Liver (tissue), 9 donors: ENCODE data around the gene SYNPO. TPM values are rescaled to one million over a fixed set of nuclear protein-coding genes. Genes with fewer than 3 reads are reported as not detected.

Experiments
- DNase-seq: peaks from one replicate; pipeline ENCODE4 v3.0.0-alpha.2; 2017; ENCODE audit warnings: low spot score
- H3K27ac ChIP-seq, 2 donors: one replicate each; pipeline ENCODE4 v1.7.0; 2013; ENCODE audit warnings: inconsistent platforms in 2 of 2, low read length in 2 of 2, control low read depth in 1 of 2, low read depth in 1 of 2, mild to moderate bottlenecking in 1 of 2
- H3K27me3 ChIP-seq, 4 donors: one replicate each; pipeline versions ENCODE4 v1.6.1 to v1.7.0; 2013; ENCODE audit warnings: low read length in 3 of 4, inconsistent platforms in 1 of 4, mild to moderate bottlenecking in 1 of 4, moderate library complexity in 1 of 4; ENCODE audit not compliant: control insufficient read depth in 4 of 4, insufficient read depth in 4 of 4
- H3K36me3 ChIP-seq, 4 donors: one replicate each; pipeline versions ENCODE4 v1.6.1 to v1.7.0; 2013; ENCODE audit warnings: low read length in 3 of 4, mild to moderate bottlenecking in 3 of 4, low read depth in 1 of 4, moderate library complexity in 1 of 4; ENCODE audit not compliant: control insufficient read depth in 4 of 4, insufficient read depth in 3 of 4
- H3K4me1 ChIP-seq, 4 donors: one replicate each; pipeline versions ENCODE4 v1.6.1 to v1.7.0; 2013; ENCODE audit warnings: low read length in 3 of 4, mild to moderate bottlenecking in 3 of 4, moderate library complexity in 1 of 4; ENCODE audit not compliant: control insufficient read depth in 4 of 4, insufficient read depth in 4 of 4
- H3K4me3 ChIP-seq, 3 donors: one replicate each; pipeline versions ENCODE4 v1.6.1 to v1.7.0; 2013; ENCODE audit warnings: low read length in 3 of 3, control low read depth in 1 of 3, low read depth in 1 of 3, mild to moderate bottlenecking in 1 of 3
- H3K9ac ChIP-seq, 2 donors: one replicate each; pipeline ENCODE4 v1.7.0; 2013; ENCODE audit warnings: low read length in 2 of 2, mild to moderate bottlenecking in 2 of 2, moderate library complexity in 2 of 2, control low read depth in 1 of 2, low read depth in 1 of 2
- H3K9me3 ChIP-seq, 4 donors: one replicate each; pipeline versions ENCODE4 v1.6.1 to v1.7.0; 2013; ENCODE audit warnings: low read length in 3 of 4; ENCODE audit not compliant: control insufficient read depth in 4 of 4
- ATF3 ChIP-seq: IDR thresholded peaks from 2 replicates; pipeline ENCODE4 v1.6.1; 2016; ENCODE audit warnings: antibody characterized with exemption
- FOXA1 ChIP-seq: IDR thresholded peaks from 2 replicates; pipeline ENCODE4 v1.6.1; 2016; ENCODE audit warnings: antibody characterized with exemption
- FOXA2 ChIP-seq: IDR thresholded peaks from 2 replicates; pipeline ENCODE4 v1.6.1; 2016; ENCODE audit warnings: antibody characterized with exemption
- GABPA ChIP-seq, 2 donors: IDR thresholded peaks in 1 of 2; conservative IDR thresholded peaks in 1 of 2; 2 replicates each; pipeline ENCODE4 v1.6.1; 2016; ENCODE audit warnings: antibody characterized with exemption in 2 of 2, mild to moderate bottlenecking in 1 of 2, moderate library complexity in 1 of 2
- HNF4A ChIP-seq, 2 donors: conservative IDR thresholded peaks; 2 replicates each; pipeline ENCODE4 v1.6.1; 2016; ENCODE audit warnings: antibody characterized with exemption in 2 of 2, mild to moderate bottlenecking in 2 of 2
- HNF4G ChIP-seq: IDR thresholded peaks from 2 replicates; pipeline ENCODE4 v1.6.1; 2016; ENCODE audit warnings: antibody characterized with exemption
- JUND ChIP-seq, 2 donors: IDR thresholded peaks; 2 replicates each; pipeline ENCODE4 v1.6.1; 2016; ENCODE audit warnings: antibody characterized with exemption in 2 of 2
- MAX ChIP-seq: IDR thresholded peaks from 2 replicates; pipeline ENCODE4 v1.6.1; 2016; ENCODE audit warnings: antibody characterized with exemption
- NR2F2 ChIP-seq: IDR thresholded peaks from 2 replicates; pipeline ENCODE4 v1.6.1; 2016; ENCODE audit warnings: antibody characterized with exemption
- RAD21 ChIP-seq, 2 donors: IDR thresholded peaks; 2 replicates each; pipeline ENCODE4 v1.6.1; 2016; ENCODE audit warnings: antibody characterized with exemption in 2 of 2, mild to moderate bottlenecking in 2 of 2
- REST ChIP-seq: IDR thresholded peaks from 2 replicates; pipeline ENCODE4 v1.6.1; 2016; ENCODE audit warnings: antibody characterized with exemption, mild to moderate bottlenecking
- RXRA ChIP-seq, 2 donors: IDR thresholded peaks; 2 replicates each; pipeline ENCODE4 v1.6.1; 2017 to 2018; ENCODE audit warnings: antibody characterized with exemption in 2 of 2, mild to moderate bottlenecking in 1 of 2
- SP1 ChIP-seq: IDR thresholded peaks from 2 replicates; pipeline ENCODE4 v1.6.1; 2018; ENCODE audit warnings: antibody characterized with exemption, mild to moderate bottlenecking
- TAF1 ChIP-seq: conservative IDR thresholded peaks from 2 replicates; pipeline ENCODE4 v1.6.1; 2016; ENCODE audit warnings: antibody characterized with exemption, mild to moderate bottlenecking
- YY1 ChIP-seq: IDR thresholded peaks from 2 replicates; pipeline ENCODE4 v1.6.1; 2016; ENCODE audit warnings: antibody characterized with exemption, mild to moderate bottlenecking
- ZBTB33 ChIP-seq: IDR thresholded peaks from 2 replicates; pipeline ENCODE4 v1.6.1; 2016; ENCODE audit warnings: antibody characterized with exemption
- WGBS: extraction: QIAGEN DNeasy Blood & Tissue Kit; methylation state at CpG from one replicate; pipeline ENCODE4 v1.1.7; 2013; 5-methylcytosine and 5-hydroxymethylcytosine counted together
- polyA plus RNA-seq, 2 donors: library from polyadenylated mRNA; stranded (reverse) in 1 of 2; unstranded in 1 of 2; fragments of 200-250 nt in 1 of 2; fragments of >200 nt in 1 of 2; fragmentation: Nextera tagmentation in 1 of 2; extraction: Ambion mirVana in 1 of 2; gene quantifications; one replicate each; pipeline versions ENCODE4 v1.2.1 to v1.2.3, GENCODE V29; 2013 to 2015
- total RNA-seq, 2 donors: library from RNA; depleted of rRNA; stranded (reverse); fragments of >200 nt; gene quantifications; one replicate each; pipeline ENCODE4 v1.2.3, GENCODE V29; 2014
- donor health status: healthy.
- donor health status: healthy.
- donor health status: healthy.
- donor health status: healthy.
- donor health status: healthy.

Gene SYNPO
- total and polyA plus RNA-seq, 4 donors: 1.1 to 36.6 (median 10.7) TPM

GRCh38 chr5:150703762-150704161 lies 63.3 kb downstream of the SYNPO start:
- Histone ChIP-seq H3K27ac (no peak overlapping the region), H3K9ac (no peak overlapping the region), H3K4me1 (peaks cover 0 to 18% (median 13%) of the 10 kb centered on the region in 4 donors), H3K27me3 (no peaks in the 10 kb centered on the region), H3K36me3 (peaks cover 0 to 9% (median 4%) of the 10 kb centered on the region in 4 donors), H3K4me3 (no peak overlapping the region), H3K9me3 (no peaks in the 10 kb centered on the region)
- TF ChIP-seq JUND (IDR thresholded peaks at IDR 0.05): no peak
- no peak for TF ChIP-seq RXRA (IDR thresholded peaks at IDR 0.05)
- no peak for TF ChIP-seq ATF3
- DNase-seq: no peak
- WGBS: 80% methylated on average over 3 of the region's 3 CpGs

GRCh38 chr5:150706776-150707390 lies 66.4 kb downstream of the SYNPO start:
- Histone ChIP-seq H3K4me1 (no peaks in the 10 kb centered on the region), H3K4me3 (no peak overlapping the region), H3K27ac (no peak overlapping the region), H3K9ac (no peak overlapping the region), H3K9me3 (no peaks in the 10 kb centered on the region), H3K36me3 (peaks cover 4 to 38% (median 24%) of the 10 kb centered on the region in 4 donors), H3K27me3 (no peaks in the 10 kb centered on the region)
- 83% methylated on average over 4 of the region's 4 CpGs for WGBS
- no peak for DNase-seq
- TF ChIP-seq RAD21 (IDR thresholded peaks at IDR 0.05): no peak
- no peak for TF ChIP-seq FOXA2
- no peak for TF ChIP-seq REST
- no peak for TF ChIP-seq ZBTB33
- no peak for TF ChIP-seq YY1
- no peak for TF ChIP-seq MAX
- no peak for TF ChIP-seq RXRA (IDR thresholded peaks at IDR 0.05)
- no peak for TF ChIP-seq NR2F2
- no peak for TF ChIP-seq HNF4A (conservative IDR thresholded peaks at IDR 0.05)
- TF ChIP-seq HNF4G: no peak
- no peak for TF ChIP-seq TAF1
- no peak for TF ChIP-seq GABPA (IDR thresholded peaks at IDR 0.05 in 1 of 2, conservative IDR thresholded peaks at IDR 0.05 in 1 of 2)
- TF ChIP-seq SP1: no peak
- TF ChIP-seq JUND (IDR thresholded peaks at IDR 0.05): no peak
- TF ChIP-seq FOXA1: no peak

Other genes with a start within 250 kb of the SYNPO start
- 100 to 1,000 TPM; 176 to 214 TPM for gene CD74, start 227.8 kb upstream of the SYNPO start, total RNA-seq
- 100 to 1,000 TPM; 299 to 327 TPM for gene CD74, start 227.8 kb upstream of the SYNPO start, polyA plus RNA-seq
- 100 to 1,000 TPM; 822 to 948 TPM for gene RPS14, start 190.9 kb upstream of the SYNPO start, total RNA-seq
- gene RPS14, start 190.9 kb upstream of the SYNPO start, polyA plus RNA-seq: 100 to 1,000 TPM; 609 to 956 TPM
- 100 to 1,000 TPM in 1 of 2 donors, 10 to 100 TPM in 1; 39.5 to 103 TPM for gene NDST1, start 132.5 kb upstream of the SYNPO start, total RNA-seq
- 10 to 100 TPM; 10.3 to 38.5 TPM for gene NDST1, start 132.5 kb upstream of the SYNPO start, polyA plus RNA-seq
- under 1 TPM in 1 of 2 donors, not detected in 1; 0.09 TPM for gene MYOZ3, start 20.6 kb downstream of the SYNPO start, total RNA-seq
- under 1 TPM; 0.03 to 0.04 TPM for gene MYOZ3, start 20.6 kb downstream of the SYNPO start, polyA plus RNA-seq
- 10 to 100 TPM; 13.7 to 19.7 TPM for gene RBM22, start 60.4 kb downstream of the SYNPO start, total RNA-seq
- 10 to 100 TPM; 10.7 to 10.9 TPM for gene RBM22, start 60.4 kb downstream of the SYNPO start, polyA plus RNA-seq
- 10 to 100 TPM; 28.6 to 29.6 TPM for gene DCTN4, start 118.4 kb downstream of the SYNPO start, total RNA-seq
- 10 to 100 TPM; 10.3 to 11.8 TPM for gene DCTN4, start 118.4 kb downstream of the SYNPO start, polyA plus RNA-seq
- 1 to 10 TPM; 3.9 to 5.7 TPM for gene SMIM3, start 138.1 kb downstream of the SYNPO start, total RNA-seq
- gene SMIM3, start 138.1 kb downstream of the SYNPO start, polyA plus RNA-seq: 1 to 10 TPM; 3.0 to 3.3 TPM
- gene IRGM, start 205.9 kb downstream of the SYNPO start, total RNA-seq: under 1 TPM in 1 of 2 donors, not detected in 1; 0.08 TPM
- gene IRGM, start 205.9 kb downstream of the SYNPO start, polyA plus RNA-seq: under 1 TPM in 1 of 2 donors, not detected in 1; 0.02 TPM